Measurements from ENCODE around the gene CTIF. TPM values are rescaled to one million over a fixed set of nuclear protein-coding genes. Genes with fewer than 3 reads are reported as not detected.
A peak's percentile ranks its signal among the peaks of the same experiment; 100 is the strongest.
"Not testable (repeated sequence)": the region's sequence is repeated elsewhere in the genome, so short reads cannot be mapped to it uniquely, and the experiment has no call there.

Gene CTIF
- total RNA-seq, 2 donors from 2014 or later = 7.9 to 8.2 TPM

DNA sequence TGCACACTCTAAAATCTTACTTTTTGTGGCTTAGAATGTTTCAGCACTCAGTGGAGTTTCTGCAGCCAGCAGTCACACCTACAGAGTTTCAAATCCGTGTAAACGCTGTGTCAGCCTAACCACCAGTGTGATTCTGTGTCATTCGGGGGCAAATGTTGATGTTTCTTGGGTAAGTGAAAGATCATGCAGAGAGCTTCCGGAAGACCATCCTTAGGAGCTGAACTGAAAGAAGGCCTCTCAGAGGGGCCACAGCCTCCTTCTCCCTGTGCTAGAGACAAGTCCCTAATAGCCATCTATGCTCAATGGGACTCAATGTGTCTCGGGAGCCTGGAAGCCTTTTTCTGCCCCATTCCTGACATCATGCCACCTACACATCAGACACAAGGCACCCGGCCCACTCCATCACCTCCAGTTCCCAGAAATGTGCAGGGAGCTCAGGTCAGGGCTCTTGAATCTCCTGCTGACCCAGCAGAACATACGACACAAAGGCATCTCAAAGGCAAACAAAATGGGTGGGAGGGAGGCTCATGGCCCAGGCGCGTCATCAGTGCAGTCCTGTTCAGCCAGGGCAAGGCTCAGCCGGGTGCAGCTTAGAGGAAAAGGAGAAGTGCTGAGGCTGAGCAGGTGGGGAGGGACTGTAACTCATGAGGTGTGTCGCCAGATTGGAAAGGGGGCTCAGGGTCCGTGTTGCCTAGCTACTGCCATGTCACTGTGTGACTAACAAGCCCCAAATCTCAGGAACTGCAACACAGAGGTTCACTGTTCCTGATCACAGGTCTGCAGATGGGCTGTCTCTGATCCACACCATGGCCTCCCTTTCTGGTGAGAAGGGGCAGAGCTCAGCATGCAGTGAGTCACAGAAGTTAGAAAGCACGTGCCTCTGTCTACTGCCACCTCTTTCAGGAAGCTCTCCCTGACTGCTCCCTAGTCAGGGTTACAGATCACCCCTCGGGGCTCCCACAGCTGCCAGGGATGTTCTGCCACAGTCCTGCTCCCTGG lies 329.9 kb downstream of the CTIF start:
- ATAC-seq (replicated peaks) = peak; percentile 77
- peak overlapping the region; percentile 99 for H3K27ac Mint-ChIP-seq
- no peaks in the 10 kb centered on the region for H3K27me3 Mint-ChIP-seq

DNA sequence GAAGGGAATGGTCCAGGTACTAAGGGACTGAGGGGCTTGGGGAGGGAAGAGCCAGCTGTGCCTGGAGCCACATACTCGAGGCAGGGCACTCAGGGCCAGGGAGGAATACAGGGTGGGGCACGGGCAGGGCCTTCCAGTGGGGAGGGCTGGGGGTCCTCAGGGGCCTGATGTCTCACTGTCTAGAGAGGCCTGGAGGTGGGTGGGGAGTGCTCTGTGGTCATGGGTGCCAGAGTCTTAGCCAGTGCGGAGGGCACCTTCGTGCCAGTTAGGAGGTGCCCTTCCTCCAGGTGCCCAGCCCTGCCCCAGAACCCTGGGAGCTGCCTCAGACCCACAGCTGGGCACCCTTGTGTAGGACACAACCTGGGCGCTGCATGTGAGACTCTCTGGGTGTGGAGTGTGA lies 330.8 kb downstream of the CTIF start:
- no peak for ATAC-seq (replicated peaks)
- H3K4me1 Mint-ChIP-seq = peaks cover 23% of the 10 kb centered on the region
- peak overlapping the region; percentile 83 for H3K4me3 Mint-ChIP-seq
- no peaks in the 10 kb centered on the region for H3K9me3 Mint-ChIP-seq
- peak overlapping the region; percentile 99 for H3K27ac Mint-ChIP-seq
- H3K36me3 Mint-ChIP-seq (ENCODE audit: low read depth) = peaks cover 9% of the 10 kb centered on the region
- no peaks in the 10 kb centered on the region for H3K27me3 Mint-ChIP-seq

More for the DNA sequence above, 329.9 kb downstream of the CTIF start:
- Mint-ChIP-seq H3K4me1 (peaks cover 23% of the 10 kb centered on the region), H3K4me3 (peak overlapping the region; percentile 83), H3K36me3 (ENCODE audit: low read depth) (peaks cover 9% of the 10 kb centered on the region), H3K9me3 (no peaks in the 10 kb centered on the region)

DNA sequence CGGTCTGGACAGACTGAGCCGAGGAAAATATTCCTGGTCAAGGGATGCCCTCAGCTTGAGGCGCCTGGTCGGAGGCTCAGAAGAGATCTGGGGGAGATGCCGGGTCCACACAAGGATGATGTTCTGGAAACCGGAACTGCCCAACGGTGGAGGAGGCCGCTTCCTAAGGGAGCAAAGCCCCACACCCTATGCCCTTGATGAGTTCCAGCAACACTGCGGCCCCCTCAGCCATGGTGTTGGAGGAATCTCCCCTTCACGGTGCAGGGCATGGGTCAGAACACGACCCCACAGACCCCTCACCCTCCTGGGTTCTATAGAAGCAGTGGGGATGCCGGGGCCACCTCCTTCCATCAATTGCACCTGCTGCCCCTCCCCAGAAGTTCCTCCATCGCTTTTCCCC lies 332.1 kb downstream of the CTIF start:
- not testable (repeated sequence) for H3K27ac Mint-ChIP-seq; H3K27me3 Mint-ChIP-seq; ATAC-seq (replicated peaks); H3K9me3 Mint-ChIP-seq; H3K36me3 Mint-ChIP-seq (ENCODE audit: low read depth); H3K4me3 Mint-ChIP-seq
- peaks cover 23% of the 10 kb centered on the region for H3K4me1 Mint-ChIP-seq

DNA sequence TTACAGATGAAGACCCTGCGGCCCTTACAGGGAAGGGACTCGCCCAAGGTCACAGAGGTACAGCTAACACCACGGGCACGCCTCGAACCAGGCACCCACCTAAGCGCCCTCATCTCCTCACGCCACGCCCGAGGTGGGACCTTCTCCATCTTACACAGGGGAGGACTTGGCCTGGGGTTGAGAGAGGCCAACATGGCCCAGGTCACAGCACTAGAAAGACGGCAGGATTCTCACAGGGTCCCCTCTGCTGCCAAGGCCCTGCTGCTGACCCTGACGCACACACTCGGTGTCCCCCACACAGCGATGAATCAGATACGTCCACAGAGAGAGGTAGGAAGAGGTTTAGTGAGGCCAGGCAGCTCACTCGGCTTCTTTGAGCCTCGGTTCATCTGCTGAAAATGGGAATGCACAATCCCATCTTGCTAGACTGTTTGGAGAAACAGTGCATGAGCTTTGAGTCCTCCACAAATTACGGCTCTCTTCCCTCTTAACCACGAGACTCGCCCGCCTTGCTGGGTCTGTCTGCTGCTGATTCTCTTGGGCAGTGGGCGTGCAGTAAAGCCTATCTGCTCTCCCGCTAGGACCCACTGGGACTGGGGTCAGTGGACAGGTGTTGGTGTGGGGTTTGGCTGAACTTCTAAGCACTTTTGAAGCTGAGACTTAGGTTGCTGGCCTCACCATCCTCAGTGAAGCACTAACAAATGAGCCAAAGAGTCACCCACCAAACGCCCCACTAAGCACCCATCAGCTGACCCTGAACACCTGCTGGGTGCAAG lies 332.7 kb downstream of the CTIF start:
- H3K27me3 Mint-ChIP-seq = no peaks in the 10 kb centered on the region
- peaks cover 9% of the 10 kb centered on the region for H3K36me3 Mint-ChIP-seq (ENCODE audit: low read depth)
- peaks cover 23% of the 10 kb centered on the region for H3K4me1 Mint-ChIP-seq
- peak overlapping the region; percentile 82 for H3K27ac Mint-ChIP-seq
- H3K4me3 Mint-ChIP-seq = peak overlapping the region; percentile 63
- no peaks in the 10 kb centered on the region for H3K9me3 Mint-ChIP-seq
- ATAC-seq (replicated peaks) = no peak

DNA sequence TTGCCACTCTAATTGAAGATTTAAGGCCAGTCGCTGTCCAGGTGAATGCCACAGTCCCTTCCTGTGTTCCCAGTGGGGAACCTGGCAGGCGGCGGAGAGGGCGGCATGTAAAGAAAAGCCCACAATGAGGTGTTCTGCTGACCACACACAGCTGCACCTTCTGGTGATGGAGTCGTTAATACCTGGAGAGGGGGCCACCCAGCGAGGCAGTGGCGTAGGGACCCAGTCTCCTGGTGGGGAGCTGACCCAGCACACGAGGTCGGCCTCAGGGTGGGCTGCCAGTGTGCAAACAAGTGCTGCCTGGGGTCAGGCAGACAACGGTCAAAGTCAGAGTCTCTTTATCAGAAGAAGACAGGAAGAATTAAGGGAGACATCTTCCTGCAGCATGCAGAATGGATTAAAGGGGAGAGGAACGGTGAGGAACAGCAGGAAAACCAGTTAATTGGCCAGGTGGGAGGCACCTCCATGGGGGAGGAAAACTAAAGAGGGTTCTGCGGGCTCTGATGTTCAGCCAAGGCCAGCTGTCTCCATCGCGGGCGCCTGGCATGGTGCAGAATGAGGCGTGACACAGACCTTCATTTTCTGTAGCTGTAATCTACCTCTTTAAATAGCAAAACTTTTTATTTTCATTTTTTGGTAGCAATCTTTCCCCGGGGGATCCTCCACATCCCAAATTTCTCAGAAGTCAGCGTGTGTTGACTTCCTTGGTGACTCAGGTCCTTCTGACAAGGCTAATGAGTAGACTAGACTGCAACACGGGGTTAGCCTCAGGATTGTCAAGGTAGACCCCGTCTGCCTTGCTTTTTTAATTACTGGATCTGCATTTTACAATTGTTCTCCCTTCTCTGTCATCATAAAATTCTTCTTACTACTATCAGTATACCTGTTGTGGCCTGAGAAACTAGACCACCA lies 333.7 kb downstream of the CTIF start:
- no peak for ATAC-seq (replicated peaks)
- peaks cover 9% of the 10 kb centered on the region for H3K36me3 Mint-ChIP-seq (ENCODE audit: low read depth)
- peaks cover 23% of the 10 kb centered on the region for H3K4me1 Mint-ChIP-seq
- no peaks in the 10 kb centered on the region for H3K9me3 Mint-ChIP-seq
- no peaks in the 10 kb centered on the region for H3K27me3 Mint-ChIP-seq
- H3K4me3 Mint-ChIP-seq = peak overlapping the region; percentile 63
- H3K27ac Mint-ChIP-seq = peak overlapping the region; percentile 82

DNA sequence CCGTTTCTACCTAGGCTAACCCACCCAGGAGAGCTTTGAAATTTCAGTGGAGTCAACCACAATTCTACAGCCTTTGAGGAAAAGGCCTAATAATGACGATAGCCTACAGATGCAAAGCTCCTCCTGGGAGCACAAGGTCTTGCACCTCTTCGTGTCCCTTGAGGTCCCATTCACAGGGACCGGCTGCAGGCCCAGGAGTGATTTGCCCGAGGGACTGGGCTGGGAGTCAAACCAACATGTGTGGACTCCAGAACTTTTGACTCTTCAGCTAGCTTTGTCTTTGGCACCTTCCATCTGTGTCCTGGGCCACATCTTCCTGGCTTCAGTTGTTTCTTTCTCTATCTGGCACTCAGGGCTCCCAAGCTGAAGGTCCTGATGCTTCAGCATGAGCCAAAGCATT lies 335.4 kb downstream of the CTIF start:
- Mint-ChIP-seq H3K27me3 (peaks cover 3% of the 10 kb centered on the region), H3K27ac (no peak overlapping the region), H3K36me3 (ENCODE audit: low read depth) (peaks cover under 1% of the 10 kb centered on the region), H3K9me3 (no peaks in the 10 kb centered on the region), H3K4me1 (peaks cover 11% of the 10 kb centered on the region), H3K4me3 (peak overlapping the region; percentile 63)
- no peak for ATAC-seq (replicated peaks)

DNA sequence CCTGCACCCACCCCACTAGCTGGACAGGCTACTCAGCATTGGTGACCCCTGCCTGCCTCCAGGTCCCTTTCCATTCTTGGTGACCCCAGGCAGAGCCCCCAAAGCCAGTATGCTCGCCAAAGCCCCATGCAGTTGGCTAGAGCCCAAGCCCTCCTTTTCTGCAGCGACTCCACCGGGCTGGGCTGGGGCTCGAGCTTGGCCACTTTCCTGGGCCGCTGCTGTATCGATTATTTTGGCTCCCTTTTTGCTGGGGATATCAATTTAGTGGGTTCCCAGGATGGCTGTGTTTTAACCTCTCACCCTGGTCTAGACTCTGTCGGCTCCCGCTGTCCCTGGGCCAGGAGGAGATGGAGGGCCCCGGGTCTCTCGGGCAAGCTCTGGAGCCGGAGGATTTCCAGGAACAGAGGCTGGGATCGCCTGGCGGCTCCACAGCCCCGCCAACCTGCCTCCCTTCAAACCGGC lies 335.9 kb downstream of the CTIF start:
- peaks cover 3% of the 10 kb centered on the region for H3K27me3 Mint-ChIP-seq

DNA sequence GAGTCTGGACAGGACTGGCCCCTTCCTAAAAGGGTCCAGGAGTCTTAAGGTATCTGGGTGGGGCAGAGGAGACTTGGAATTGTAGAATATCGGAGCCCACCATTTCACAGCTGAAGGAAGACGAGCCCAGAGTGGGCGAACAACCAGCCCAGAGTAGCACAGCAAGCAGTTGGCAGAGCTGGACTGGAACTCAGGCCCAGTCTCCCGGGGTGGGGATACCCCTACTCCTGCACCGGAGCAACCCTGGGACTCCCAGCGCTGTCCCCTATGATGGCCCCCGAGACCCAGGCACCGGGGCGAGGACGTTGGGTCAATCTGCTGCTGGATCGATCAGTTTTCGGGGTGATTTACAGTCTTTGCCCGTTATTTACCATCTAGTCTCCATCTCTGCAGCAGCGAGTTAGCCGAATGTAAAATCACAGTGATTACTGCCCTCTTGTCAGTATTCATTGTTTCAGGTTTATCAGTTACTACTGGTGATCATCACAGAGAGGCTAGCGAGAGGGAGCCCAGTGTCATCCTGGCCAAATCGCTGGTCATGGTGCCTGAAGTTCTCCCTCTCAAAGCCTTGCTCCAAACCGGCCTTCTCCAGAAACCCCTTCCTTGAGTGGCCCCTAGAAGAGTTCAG lies 336.6 kb downstream of the CTIF start:
- no peaks in the 10 kb centered on the region for H3K36me3 Mint-ChIP-seq (ENCODE audit: low read depth)
- H3K27ac Mint-ChIP-seq = no peak overlapping the region
- no peak overlapping the region for H3K4me3 Mint-ChIP-seq
- no peak for ATAC-seq (replicated peaks)
- no peaks in the 10 kb centered on the region for H3K9me3 Mint-ChIP-seq
- peaks cover 3% of the 10 kb centered on the region for H3K27me3 Mint-ChIP-seq
- peaks cover 9% of the 10 kb centered on the region for H3K4me1 Mint-ChIP-seq

More for the DNA sequence above, 335.9 kb downstream of the CTIF start:
- Mint-ChIP-seq H3K4me1 (peaks cover 9% of the 10 kb centered on the region), H3K4me3 (no peak overlapping the region), H3K27ac (no peak overlapping the region), H3K36me3 (ENCODE audit: low read depth) (no peaks in the 10 kb centered on the region), H3K9me3 (no peaks in the 10 kb centered on the region)
- no peak for ATAC-seq (replicated peaks)

DNA sequence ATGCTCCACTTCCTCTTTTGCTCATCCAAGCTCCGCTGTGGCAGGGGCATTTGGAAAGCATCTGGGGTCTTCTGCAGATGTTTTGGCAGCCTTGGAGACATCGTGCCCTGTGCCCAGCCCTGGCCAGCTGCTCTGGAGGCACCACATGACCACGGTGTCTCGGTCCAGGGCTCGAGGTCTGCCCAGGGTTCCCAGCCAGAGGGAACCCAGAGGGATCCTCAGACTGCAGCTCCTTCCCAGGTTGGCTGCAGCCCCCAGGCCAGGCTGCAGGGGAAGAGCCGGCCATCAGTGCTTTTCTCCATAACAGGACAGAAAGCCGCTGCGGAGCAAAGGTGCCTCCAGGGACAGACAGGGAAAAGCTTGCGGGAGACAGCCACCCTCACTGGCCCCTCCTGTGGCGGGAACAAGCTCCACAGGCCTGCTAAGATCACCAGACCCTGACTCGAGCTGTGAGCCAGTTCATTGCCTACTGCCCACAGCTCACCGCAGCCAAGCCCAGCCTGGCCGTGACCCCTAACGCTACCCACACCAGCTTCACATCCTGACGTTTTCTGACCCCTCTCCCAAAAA lies 337.2 kb downstream of the CTIF start:
- Mint-ChIP-seq H3K4me3 (no peak overlapping the region), H3K4me1 (peaks cover 9% of the 10 kb centered on the region), H3K27ac (no peak overlapping the region), H3K9me3 (no peaks in the 10 kb centered on the region), H3K36me3 (ENCODE audit: low read depth) (no peaks in the 10 kb centered on the region), H3K27me3 (peaks cover 3% of the 10 kb centered on the region)
- no peak for ATAC-seq (replicated peaks)

DNA sequence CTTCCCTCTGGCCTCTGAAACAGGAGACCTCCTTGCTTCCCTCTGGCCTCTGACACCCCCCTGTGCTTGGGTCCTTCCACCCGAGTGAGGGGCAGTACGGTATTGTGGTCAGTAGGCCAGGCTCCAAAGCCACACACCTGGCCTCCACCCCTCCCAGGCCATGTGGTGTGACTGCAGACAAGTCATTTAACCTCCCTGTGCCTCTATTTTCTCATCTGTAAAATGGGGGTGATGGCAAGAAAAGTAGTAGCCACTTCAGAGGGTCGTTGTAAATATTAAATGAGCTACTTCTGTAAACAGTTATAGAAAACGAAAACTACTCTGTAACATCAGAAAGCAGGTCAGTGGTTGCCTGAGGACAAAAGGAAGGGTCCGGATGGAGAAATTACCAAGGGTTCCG lies 337.8 kb downstream of the CTIF start:
- no peaks in the 10 kb centered on the region for H3K36me3 Mint-ChIP-seq (ENCODE audit: low read depth)
- no peaks in the 10 kb centered on the region for H3K9me3 Mint-ChIP-seq
- no peak overlapping the region for H3K4me3 Mint-ChIP-seq
- H3K27ac Mint-ChIP-seq = no peak overlapping the region
- H3K4me1 Mint-ChIP-seq = peaks cover 9% of the 10 kb centered on the region
- no peak for ATAC-seq (replicated peaks)
- peaks cover 3% of the 10 kb centered on the region for H3K27me3 Mint-ChIP-seq

DNA sequence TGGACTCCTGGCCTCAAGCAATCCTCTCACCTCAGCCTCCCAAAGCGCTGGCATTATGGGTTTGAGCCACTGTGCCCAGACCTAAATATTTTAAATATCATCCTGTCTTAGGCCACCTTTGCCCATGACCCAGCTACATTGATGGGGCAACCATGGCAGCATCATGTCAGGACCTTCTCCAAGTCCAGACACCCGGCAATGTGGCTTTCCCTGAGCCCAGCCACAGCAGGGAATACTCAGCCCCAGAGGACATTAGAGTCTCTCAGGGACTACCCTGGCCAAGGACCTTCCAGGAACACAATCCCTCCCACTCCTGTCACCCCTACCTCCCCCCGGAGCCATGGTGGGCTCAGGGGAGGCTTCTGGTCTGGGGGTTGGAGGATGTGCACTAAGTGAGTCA lies 339.1 kb downstream of the CTIF start:
- ATAC-seq (replicated peaks) = no peak
- H3K36me3 Mint-ChIP-seq (ENCODE audit: low read depth) = no peaks in the 10 kb centered on the region
- H3K4me1 Mint-ChIP-seq = peaks cover 6% of the 10 kb centered on the region
- no peaks in the 10 kb centered on the region for H3K9me3 Mint-ChIP-seq
- peaks cover 3% of the 10 kb centered on the region for H3K27me3 Mint-ChIP-seq
- H3K4me3 Mint-ChIP-seq = no peak overlapping the region
- H3K27ac Mint-ChIP-seq = peak overlapping the region; percentile 38

DNA sequence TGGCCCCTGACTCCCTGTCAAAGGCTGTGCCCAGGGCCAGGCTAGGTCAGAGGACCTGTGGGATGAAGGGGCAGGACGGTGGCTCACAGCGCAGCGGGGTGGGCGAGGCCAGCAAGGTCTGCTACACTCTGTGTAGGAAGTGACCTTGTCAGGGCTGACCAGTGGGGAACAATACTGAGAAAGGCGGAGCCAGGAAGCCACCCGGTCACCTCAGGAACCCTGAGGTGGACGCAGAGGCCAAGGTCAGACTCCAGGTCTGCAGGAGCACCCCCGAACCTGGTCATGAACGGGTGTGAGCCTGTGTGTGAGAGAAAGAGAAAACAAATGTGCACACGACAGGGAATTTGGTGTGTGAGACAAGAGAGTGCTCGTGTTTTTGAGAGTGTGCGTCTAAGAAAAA lies 339.6 kb downstream of the CTIF start:
- peak overlapping the region; percentile 38 for H3K27ac Mint-ChIP-seq
- H3K27me3 Mint-ChIP-seq = peaks cover 3% of the 10 kb centered on the region
- no peaks in the 10 kb centered on the region for H3K9me3 Mint-ChIP-seq
- no peak overlapping the region for H3K4me3 Mint-ChIP-seq
- H3K4me1 Mint-ChIP-seq = peaks cover under 1% of the 10 kb centered on the region
- no peak for ATAC-seq (replicated peaks)
- no peaks in the 10 kb centered on the region for H3K36me3 Mint-ChIP-seq (ENCODE audit: low read depth)

DNA sequence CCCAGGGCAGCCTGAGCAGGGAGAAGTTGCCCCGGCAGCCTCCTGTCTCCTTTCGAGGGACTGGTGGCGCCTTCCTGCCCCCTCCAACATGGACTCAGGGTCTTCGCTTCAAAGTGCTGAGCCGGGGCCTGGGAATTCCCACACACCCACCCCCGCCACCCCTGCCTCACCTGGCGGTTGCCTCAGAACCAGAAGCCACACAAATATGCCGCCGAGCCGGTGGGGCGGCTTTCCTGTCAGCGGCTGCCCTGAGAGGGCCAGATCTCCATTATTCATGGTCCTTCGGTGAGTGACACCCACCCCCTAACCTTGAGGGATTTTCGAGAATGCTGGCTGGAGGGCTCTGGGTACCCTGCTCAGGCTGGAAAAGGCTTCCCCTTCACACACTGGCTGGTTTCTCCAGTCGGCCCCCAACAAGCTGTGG lies 340.2 kb downstream of the CTIF start:
- H3K9me3 Mint-ChIP-seq = no peaks in the 10 kb centered on the region
- no peak overlapping the region for H3K4me3 Mint-ChIP-seq
- no peak overlapping the region for H3K27ac Mint-ChIP-seq
- H3K4me1 Mint-ChIP-seq = no peaks in the 10 kb centered on the region
- peaks cover 3% of the 10 kb centered on the region for H3K27me3 Mint-ChIP-seq
- no peak for ATAC-seq (replicated peaks)
- H3K36me3 Mint-ChIP-seq (ENCODE audit: low read depth) = no peaks in the 10 kb centered on the region
